HCT116 (cell line): ENCODE results near the gene ATP8A1. TPM values are rescaled to one million over a fixed set of nuclear protein-coding genes. Genes with fewer than 3 reads are reported as not detected.

Source experiments
- ATAC-seq: fragments of 200-7000 bp; cut with Tn5 transposase; 2 replicates; pipeline ENCODE4 v1.9.1; 2020; ENCODE audit warnings: mild to moderate bottlenecking, moderate library complexity
- BruUV-seq: library from RNA; stranded (reverse); fragments of 400-500 nt; replicated peaks from 2 replicates; lab custom pipeline; 2021; lab: Mats Ljungman, UMichigan
- CTCF ChIA-PET: fragments of 300-600 bp; sonication (Branson Sonifier 250); formaldehyde crosslinking; loops from one replicate; lab custom pipeline; 2021; ENCODE audit warnings: antibody characterized with exemption; lab: Charles Lee
- POLR2A ChIA-PET: fragments of 300-600, 350-600 bp; sonication (Branson Sonifier 250); formaldehyde crosslinking; loops from one replicate; lab custom pipeline; 2021; ENCODE audit warnings: antibody characterized with exemption; lab: Charles Lee
- RAD21 ChIA-PET, 2 experiments: fragments of 300-600 bp; sonication (Branson Sonifier 250); formaldehyde crosslinking; loops; one replicate each; lab custom pipeline; 2023; ENCODE audit warnings: low total read pairs in 2 of 2; ENCODE audit not compliant: uncharacterized antibody in 2 of 2, unreplicated experiment in 2 of 2, low non-redundant PET in 1 of 2; lab: Charles Lee
- DNase-seq: peaks from one replicate; pipeline ENCODE4 v3.0.0-alpha.2; 2010; ENCODE audit warnings: low read depth, low spot score
- H2AFZ ChIP-seq: fragments of 200-600 bp; shearing (Covaris generic), sonication (generic); 2 replicates; pipeline ENCODE4 v1.6.1; 2017; ENCODE audit warnings: low read depth, mixed run types, mixed read lengths, antibody characterized with exemption, low read length; ENCODE audit not compliant: poor library complexity, severe bottlenecking
- H3K27ac ChIP-seq: 2 replicates; pipeline ENCODE4 v1.5.1; 2012; ENCODE audit warnings: low read depth, low read length
- H3K27me3 ChIP-seq: fragments of 200-600 bp; sonication (generic); 2 replicates; pipeline ENCODE4 v1.6.1; 2016; ENCODE audit warnings: mixed run types, low read length, mixed read lengths; ENCODE audit not compliant: insufficient read depth
- H3K36me3 ChIP-seq, 2 experiments: fragments of 200-500 bp in 1 of 2; fragments of 200-600 bp in 1 of 2; sonication (Bioruptor generic) in 1 of 2; sonication (generic) in 1 of 2; 2 replicates each; pipeline versions ENCODE4 v1.5.1 to v1.6.1; 2014 to 2016; ENCODE audit warnings: low read length in 2 of 2, inconsistent platforms in 1 of 2, mixed read lengths in 1 of 2, mixed run types in 1 of 2; ENCODE audit not compliant: insufficient read depth in 2 of 2, control insufficient read depth in 1 of 2
- H3K4me1 ChIP-seq, 2 experiments: fragments of 200-600 bp in 1 of 2; sonication (generic) in 1 of 2; 2 replicates each; pipeline versions ENCODE4 v1.5.1 to v1.6.1; 2012 to 2017; ENCODE audit warnings: low read length in 2 of 2, inconsistent platforms in 1 of 2, mild to moderate bottlenecking in 1 of 2, mixed read lengths in 1 of 2, mixed run types in 1 of 2, moderate library complexity in 1 of 2; ENCODE audit not compliant: insufficient read depth in 2 of 2, control insufficient read depth in 1 of 2
- H3K4me2 ChIP-seq: fragments of 200-600 bp; sonication (generic); 2 replicates; pipeline ENCODE4 v1.6.1; 2017; ENCODE audit warnings: mixed run types, low read length, mixed read lengths
- H3K4me3 ChIP-seq, 2 experiments: fragments of 200-600 bp in 1 of 2; sonication (generic) in 1 of 2; replicated peaks in 1 of 2; 2 replicates each; pipeline ENCODE4 v1.5.1; 2011 to 2016; ENCODE audit warnings: low read length in 2 of 2, control low read depth in 1 of 2, low read depth in 1 of 2, mild to moderate bottlenecking in 1 of 2, mixed read lengths in 1 of 2, mixed run types in 1 of 2
- H3K79me2 ChIP-seq: fragments of 200-600 bp; sonication (generic); 2 replicates; pipeline ENCODE4 v1.6.1; 2017; ENCODE audit warnings: mild to moderate bottlenecking, mixed run types, low read length, moderate library complexity, mixed read lengths; ENCODE audit not compliant: insufficient read depth
- H3K9ac ChIP-seq: fragments of 200-600 bp; sonication (generic); 2 replicates; pipeline ENCODE4 v1.6.1; 2016; ENCODE audit warnings: low read length, mixed read lengths
- H3K9me2 ChIP-seq: fragments of 200-600 bp; sonication (generic), shearing (Covaris generic); 2 replicates; pipeline ENCODE4 v1.6.1; 2017; ENCODE audit warnings: mixed run types, mild to moderate bottlenecking, moderate library complexity; ENCODE audit not compliant: insufficient read depth
- H3K9me3 ChIP-seq, 2 experiments: fragments of 200-500 bp in 1 of 2; fragments of 200-600 bp in 1 of 2; sonication (Bioruptor generic) in 1 of 2; sonication (generic) in 1 of 2; 2 replicates each; pipeline ENCODE4 v1.6.1; 2014 to 2017; ENCODE audit warnings: low read length in 2 of 2, mixed read lengths in 2 of 2, inconsistent platforms in 1 of 2, low read depth in 1 of 2, mild to moderate bottlenecking in 1 of 2, mixed run types in 1 of 2, moderate library complexity in 1 of 2; ENCODE audit not compliant: control insufficient read depth in 1 of 2, insufficient read depth in 1 of 2
- H4K20me1 ChIP-seq: fragments of 200-600 bp; sonication (generic), shearing (Covaris generic); 2 replicates; pipeline ENCODE4 v1.6.1; 2017; ENCODE audit warnings: mixed run types, mild to moderate bottlenecking, moderate library complexity; ENCODE audit not compliant: insufficient read depth
- ATF3 ChIP-seq: IDR thresholded peaks from 2 replicates; pipeline ENCODE4 v1.6.1; 2012
- CBX3 ChIP-seq: IDR thresholded peaks from 2 replicates; pipeline ENCODE4 v1.6.1; 2012; ENCODE audit warnings: low read depth
- CTCF ChIP-seq, 3 experiments: fragments of 200-600 bp in 1 of 3; sonication (generic) in 1 of 3; IDR thresholded peaks in 2 of 3; conservative IDR thresholded peaks in 1 of 3; 2 replicates each; pipeline ENCODE4 v1.5.1; 2012 to 2017; ENCODE audit warnings: low read depth in 2 of 3, low read length in 2 of 3, antibody characterized with exemption in 1 of 3, borderline replicate concordance in 1 of 3, control low read depth in 1 of 3, mild to moderate bottlenecking in 1 of 3, mixed read lengths in 1 of 3, mixed run types in 1 of 3, moderate library complexity in 1 of 3; ENCODE audit not compliant: insufficient read depth in 1 of 3
- EGR1 ChIP-seq: IDR thresholded peaks from 2 replicates; pipeline ENCODE4 v1.6.1; 2012; ENCODE audit warnings: low read depth
- ELF1 ChIP-seq: IDR thresholded peaks from 2 replicates; pipeline ENCODE4 v1.6.1; 2012; ENCODE audit warnings: low read depth, borderline replicate concordance
- EZH2 ChIP-seq: fragments of 200-600 bp; sonication (generic); IDR thresholded peaks from 2 replicates; pipeline ENCODE4 v1.6.1; 2017; ENCODE audit warnings: antibody characterized with exemption, mixed run types
- FOSL1 ChIP-seq: IDR thresholded peaks from 2 replicates; pipeline ENCODE4 v1.6.1; 2012; ENCODE audit warnings: low read depth
- JUND ChIP-seq: IDR thresholded peaks from 2 replicates; pipeline ENCODE4 v1.6.1; 2012
- MAX ChIP-seq: IDR thresholded peaks from 2 replicates; pipeline ENCODE4 v1.6.1; 2012
- POLR2A ChIP-seq: IDR thresholded peaks from 2 replicates; pipeline ENCODE4 v1.7.0; 2011; ENCODE audit warnings: borderline replicate concordance; ENCODE audit not compliant: insufficient read depth, insufficient read length; ENCODE audit errors: extremely low read depth
- POLR2AphosphoS5 ChIP-seq: IDR thresholded peaks from 2 replicates; pipeline ENCODE4 v1.6.1; 2011; ENCODE audit warnings: mild to moderate bottlenecking, low read depth, low read length, moderate library complexity
- RAD21 ChIP-seq: IDR thresholded peaks from 2 replicates; pipeline ENCODE4 v1.6.1; 2012; ENCODE audit warnings: low read depth, mild to moderate bottlenecking
- SIN3A ChIP-seq: IDR thresholded peaks from 2 replicates; pipeline ENCODE4 v1.6.1; 2012; ENCODE audit warnings: low read depth
- SP1 ChIP-seq: IDR thresholded peaks from 2 replicates; pipeline ENCODE4 v1.6.1; 2012; ENCODE audit warnings: low read depth
- SRF ChIP-seq: IDR thresholded peaks from 2 replicates; pipeline ENCODE4 v1.6.1; 2012; ENCODE audit warnings: low read depth
- TCF7L2 ChIP-seq: IDR thresholded peaks from 2 replicates; pipeline ENCODE4 v1.7.0; 2011; ENCODE audit warnings: borderline replicate concordance, inconsistent platforms; ENCODE audit not compliant: insufficient read depth, insufficient read length; ENCODE audit errors: extremely low read depth
- ZBTB33 ChIP-seq: IDR thresholded peaks from 2 replicates; pipeline ENCODE4 v1.6.1; 2011; ENCODE audit warnings: mild to moderate bottlenecking, low read length, moderate library complexity; ENCODE audit not compliant: insufficient replicate concordance; ENCODE audit errors: extremely low read depth
- ZFX ChIP-seq: fragments of 450-650 bp; IDR thresholded peaks from 2 replicates; pipeline ENCODE4 v1.6.1; 2017
- ZNF274 ChIP-seq: fragments of 200-500 bp; sonication (Bioruptor generic); IDR thresholded peaks from 2 replicates; pipeline ENCODE4 v1.6.1; 2014; ENCODE audit warnings: mild to moderate bottlenecking, low read depth, low read length, inconsistent platforms
- intact Hi-C: fragments of 100-400 bp; cut with micrococcal nuclease; formaldehyde crosslinking; loops from 2 replicates; pipeline ENCODE4 v1.10.0; 2022
- total RNA-seq: library from RNA; stranded (reverse); gene quantifications from one replicate; pipeline ENCODE4 v1.2.1, GENCODE V29; 2021; ENCODE audit not compliant: unreplicated experiment
- TF ChIP-seq, protein P1 (sequence below): IDR thresholded peaks from 2 replicates; pipeline ENCODE4 v1.6.1; 2012; ENCODE audit warnings: low read depth

The ATP8A1 gene
- total RNA-seq, 1 experiment from 2014 or later = 1.9 TPM

DNA sequence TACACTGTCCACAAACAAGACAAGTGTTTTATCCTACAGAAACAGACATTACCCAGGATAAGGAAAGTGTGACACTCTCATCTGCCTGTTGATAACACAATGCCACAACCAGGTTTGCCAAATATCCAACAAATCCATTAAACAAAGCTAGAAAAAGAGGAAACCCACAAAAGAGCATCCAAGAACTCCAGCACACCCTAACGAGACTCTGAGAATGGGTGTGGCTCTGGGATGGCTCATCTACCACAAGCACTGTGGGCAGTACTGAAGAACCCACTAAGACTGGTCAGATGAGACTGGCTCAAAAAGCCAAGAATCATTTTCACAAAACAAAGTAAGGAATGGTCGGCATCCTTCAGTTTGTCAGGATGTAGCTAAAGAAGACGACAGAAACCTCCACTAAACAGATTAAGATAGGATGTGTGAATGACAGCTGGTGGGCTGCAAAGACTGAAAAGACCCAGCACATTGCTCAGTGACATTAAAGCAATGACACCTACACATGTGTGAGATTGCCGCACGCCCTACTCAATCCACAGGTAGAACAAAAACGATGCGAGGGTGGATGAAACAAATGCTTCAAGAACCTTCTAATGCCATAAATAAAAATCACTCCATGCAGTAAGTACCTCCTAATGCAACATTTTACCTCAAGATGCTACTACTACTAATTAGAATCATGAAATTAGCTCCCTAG lies 14.7 kb downstream of the ATP8A1 start:
- H3K27ac ChIP-seq = no peak overlapping the region
- no TSS peak for BruUV-seq
- ChIA-PET POLR2A (no interaction called here), CTCF (no interaction called here), RAD21 (no interaction called here)
- ATAC-seq (no peak), DNase-seq (no peak)
- no peaks in the 10 kb centered on the region for H3K9me3 ChIP-seq
- no peak overlapping the region for H2AFZ ChIP-seq
- no peak overlapping the region for H3K4me2 ChIP-seq
- no peaks in the 10 kb centered on the region for H4K20me1 ChIP-seq
- no peak overlapping the region for H3K9ac ChIP-seq
- H3K79me2 ChIP-seq = no peaks in the 10 kb centered on the region
- H3K4me1 ChIP-seq = no peaks in the 10 kb centered on the region
- H3K4me3 ChIP-seq = no peak overlapping the region
- intact Hi-C loops = no loop called here
- TF ChIP-seq ELF1 (no peak), ZBTB33 (no peak), EGR1 (no peak), TCF7L2 (no peak), JUND (no peak), POLR2AphosphoS5 (no peak), CBX3 (no peak), SRF (no peak), SP1 (no peak), EZH2 (no peak), ZNF274 (no peak), RAD21 (no peak), FOSL1 (no peak), SIN3A (no peak), POLR2A (no peak), ATF3 (no peak), MAX (no peak), ZFX (no peak), CTCF (IDR thresholded peaks at IDR 0.05 in 2 of 3, conservative IDR thresholded peaks at IDR 0.05 in 1 of 3; ENCODE audit: borderline replicate concordance in 1 of 3, insufficient read depth in 1 of 3, low read depth in 2 of 3, low read length in 2 of 3) (no peak)
- TF ChIP-seq, protein P1, sequence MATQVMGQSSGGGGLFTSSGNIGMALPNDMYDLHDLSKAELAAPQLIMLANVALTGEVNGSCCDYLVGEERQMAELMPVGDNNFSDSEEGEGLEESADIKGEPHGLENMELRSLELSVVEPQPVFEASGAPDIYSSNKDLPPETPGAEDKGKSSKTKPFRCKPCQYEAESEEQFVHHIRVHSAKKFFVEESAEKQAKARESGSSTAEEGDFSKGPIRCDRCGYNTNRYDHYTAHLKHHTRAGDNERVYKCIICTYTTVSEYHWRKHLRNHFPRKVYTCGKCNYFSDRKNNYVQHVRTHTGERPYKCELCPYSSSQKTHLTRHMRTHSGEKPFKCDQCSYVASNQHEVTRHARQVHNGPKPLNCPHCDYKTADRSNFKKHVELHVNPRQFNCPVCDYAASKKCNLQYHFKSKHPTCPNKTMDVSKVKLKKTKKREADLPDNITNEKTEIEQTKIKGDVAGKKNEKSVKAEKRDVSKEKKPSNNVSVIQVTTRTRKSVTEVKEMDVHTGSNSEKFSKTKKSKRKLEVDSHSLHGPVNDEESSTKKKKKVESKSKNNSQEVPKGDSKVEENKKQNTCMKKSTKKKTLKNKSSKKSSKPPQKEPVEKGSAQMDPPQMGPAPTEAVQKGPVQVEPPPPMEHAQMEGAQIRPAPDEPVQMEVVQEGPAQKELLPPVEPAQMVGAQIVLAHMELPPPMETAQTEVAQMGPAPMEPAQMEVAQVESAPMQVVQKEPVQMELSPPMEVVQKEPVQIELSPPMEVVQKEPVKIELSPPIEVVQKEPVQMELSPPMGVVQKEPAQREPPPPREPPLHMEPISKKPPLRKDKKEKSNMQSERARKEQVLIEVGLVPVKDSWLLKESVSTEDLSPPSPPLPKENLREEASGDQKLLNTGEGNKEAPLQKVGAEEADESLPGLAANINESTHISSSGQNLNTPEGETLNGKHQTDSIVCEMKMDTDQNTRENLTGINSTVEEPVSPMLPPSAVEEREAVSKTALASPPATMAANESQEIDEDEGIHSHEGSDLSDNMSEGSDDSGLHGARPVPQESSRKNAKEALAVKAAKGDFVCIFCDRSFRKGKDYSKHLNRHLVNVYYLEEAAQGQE = no peak
- TF ChIP-seq, all 23 proteins: peak for 0
- H3K36me3 ChIP-seq = no peaks in the 10 kb centered on the region
- H3K9me2 ChIP-seq = no peaks in the 10 kb centered on the region
- H3K27me3 ChIP-seq = peaks cover under 1% of the 10 kb centered on the region; the same call in 1 of the 2 replicates
